ENCODE results near the gene SPPL2B. TPM values are rescaled to one million over a fixed set of nuclear protein-coding genes. Genes with fewer than 3 reads are reported as not detected.

The SPPL2B gene
- total and polyA plus RNA-seq, 9 of the 15 experiments (the other 6 are each of a cell fraction or from before 2014, with no cell fraction given): 0.20 to 81.2 (median 15.1) TPM

GRCh38 chr19:2326699-2327360 is 1.7 kb upstream of the SPPL2B start:
- TF ChIP-seq FOXA1 (IDR thresholded peaks at IDR 0.05; ENCODE audit: borderline replicate concordance): no peak
- TF ChIP-seq ZNF589 (CRISPR knock-in tag; IDR thresholded peaks at IDR 0.05; ENCODE audit: low read depth): no peak
- TF ChIP-seq RBFOX2 (IDR thresholded peaks at IDR 0.05; ENCODE audit: low read depth, low read length): 0 out of 2 replicates have a peak, but pooled peaks have one; percentile 49
- TF ChIP-seq MEF2A (IDR thresholded peaks at IDR 0.05; ENCODE audit: control insufficient read depth, low read depth, low read length): no peak
- TF ChIP-seq, protein P1, sequence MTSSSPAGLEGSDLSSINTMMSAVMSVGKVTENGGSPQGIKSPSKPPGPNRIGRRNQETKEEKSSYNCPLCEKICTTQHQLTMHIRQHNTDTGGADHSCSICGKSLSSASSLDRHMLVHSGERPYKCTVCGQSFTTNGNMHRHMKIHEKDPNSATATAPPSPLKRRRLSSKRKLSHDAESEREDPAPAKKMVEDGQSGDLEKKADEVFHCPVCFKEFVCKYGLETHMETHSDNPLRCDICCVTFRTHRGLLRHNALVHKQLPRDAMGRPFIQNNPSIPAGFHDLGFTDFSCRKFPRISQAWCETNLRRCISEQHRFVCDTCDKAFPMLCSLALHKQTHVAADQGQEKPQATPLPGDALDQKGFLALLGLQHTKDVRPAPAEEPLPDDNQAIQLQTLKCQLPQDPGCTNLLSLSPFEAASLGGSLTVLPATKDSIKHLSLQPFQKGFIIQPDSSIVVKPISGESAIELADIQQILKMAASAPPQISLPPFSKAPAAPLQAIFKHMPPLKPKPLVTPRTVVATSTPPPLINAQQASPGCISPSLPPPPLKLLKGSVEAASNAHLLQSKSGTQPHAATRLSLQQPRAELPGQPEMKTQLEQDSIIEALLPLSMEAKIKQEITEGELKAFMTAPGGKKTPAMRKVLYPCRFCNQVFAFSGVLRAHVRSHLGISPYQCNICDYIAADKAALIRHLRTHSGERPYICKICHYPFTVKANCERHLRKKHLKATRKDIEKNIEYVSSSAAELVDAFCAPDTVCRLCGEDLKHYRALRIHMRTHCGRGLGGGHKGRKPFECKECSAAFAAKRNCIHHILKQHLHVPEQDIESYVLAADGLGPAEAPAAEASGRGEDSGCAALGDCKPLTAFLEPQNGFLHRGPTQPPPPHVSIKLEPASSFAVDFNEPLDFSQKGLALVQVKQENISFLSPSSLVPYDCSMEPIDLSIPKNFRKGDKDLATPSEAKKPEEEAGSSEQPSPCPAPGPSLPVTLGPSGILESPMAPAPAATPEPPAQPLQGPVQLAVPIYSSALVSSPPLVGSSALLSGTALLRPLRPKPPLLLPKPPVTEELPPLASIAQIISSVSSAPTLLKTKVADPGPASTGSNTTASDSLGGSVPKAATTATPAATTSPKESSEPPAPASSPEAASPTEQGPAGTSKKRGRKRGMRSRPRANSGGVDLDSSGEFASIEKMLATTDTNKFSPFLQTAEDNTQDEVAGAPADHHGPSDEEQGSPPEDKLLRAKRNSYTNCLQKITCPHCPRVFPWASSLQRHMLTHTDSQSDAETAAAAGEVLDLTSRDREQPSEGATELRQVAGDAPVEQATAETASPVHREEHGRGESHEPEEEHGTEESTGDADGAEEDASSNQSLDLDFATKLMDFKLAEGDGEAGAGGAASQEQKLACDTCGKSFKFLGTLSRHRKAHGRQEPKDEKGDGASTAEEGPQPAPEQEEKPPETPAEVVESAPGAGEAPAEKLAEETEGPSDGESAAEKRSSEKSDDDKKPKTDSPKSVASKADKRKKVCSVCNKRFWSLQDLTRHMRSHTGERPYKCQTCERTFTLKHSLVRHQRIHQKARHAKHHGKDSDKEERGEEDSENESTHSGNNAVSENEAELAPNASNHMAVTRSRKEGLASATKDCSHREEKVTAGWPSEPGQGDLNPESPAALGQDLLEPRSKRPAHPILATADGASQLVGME (CRISPR knock-in tag; IDR thresholded peaks at IDR 0.05): no peak
- TF ChIP-seq E2F8 (IDR thresholded peaks at IDR 0.05; ENCODE audit: low read depth, partially characterized antibody): no peak
- TF ChIP-seq NEUROD1 (IDR thresholded peaks at IDR 0.05; ENCODE audit: borderline replicate concordance, low read depth, low read length, partially characterized antibody): no peak
- TF ChIP-seq TRIM25 (IDR thresholded peaks at IDR 0.05; ENCODE audit: borderline replicate concordance): no peak
- no peak for TF ChIP-seq RBM39 (optimal IDR thresholded peaks at IDR 0.05; ENCODE audit: low read depth, low read length)
- Histone ChIP-seq H3K27ac (ENCODE audit: extremely low read depth, low read depth, low read length) (peak overlapping the region; percentile 74; the same call in 1 of the 3 replicates), H3K9me3 (replicated peaks; ENCODE audit: control insufficient read depth, insufficient read depth, low read depth, low read length) (no peaks in the 10 kb centered on the region), H3K4me3 (peak overlapping the region; percentile 98; the same call in 1 of the 2 replicates), H4K20me1 (replicated peaks; ENCODE audit: control insufficient read depth, insufficient read depth, low read length) (no peaks in the 10 kb centered on the region), H3K9me1 (ENCODE audit: control insufficient read depth, insufficient read depth, low read length) (no peaks in the 10 kb centered on the region), H2AFZ (ENCODE audit: low read depth, low read length) (no peak overlapping the region), H3K9ac (ENCODE audit: insufficient read depth in 1 of 2, low read depth in 2 of 2, low read length in 2 of 2) (peak overlapping the region; percentile 90 to 99; a peak in 3 of 4 replicates), H3K79me2 (ENCODE audit: control insufficient read depth, insufficient read depth, low read length) (peaks cover 69% of the 10 kb centered on the region), H3K4me1 (replicated peaks in 1 of 2; ENCODE audit: control insufficient read depth in 2 of 2, insufficient read depth in 2 of 2, low read length in 2 of 2) (peaks cover 28 to 64% of the 10 kb centered on the region in 2 experiments; a peak in 4 of 5 replicates), H3K27me3 (ENCODE audit: control insufficient read depth in 2 of 2, insufficient read depth in 2 of 2, low read length in 2 of 2) (no peaks in the 10 kb centered on the region), H3K36me3 (ENCODE audit: control insufficient read depth, insufficient read depth, low read length) (peaks cover 56% of the 10 kb centered on the region), H3K4me2 (ENCODE audit: insufficient read depth, low read length) (peak overlapping the region; percentile 88; the same call in 1 of the 2 replicates)
- ATAC-seq (no peak), FAIRE-seq (peak; percentile 67), DNase-seq (ENCODE audit: extremely low read depth in 1 of 4, low spot score in 3 of 4) (no peak)
- ChIA-PET CTCF (ENCODE audit: low intra/inter-chr PET ratio) (no interaction called here), POLR2A (interaction anchor here (0.7 to 2.2 kb wide), 4 partner anchors 9 to 85 kb away, joined by 3 to 13 read pairs (median 4); no protein-coding TSS in a partner anchor)
- no TSS peak for BruUV-seq (replicated peaks)
- WGBS (ENCODE audit: insufficient coverage, low coverage, missing lambda C conversion rate): 87% methylated on average over 14 of the region's 16 CpGs
- in situ Hi-C loops (cut with MboI) (no loop called here), intact Hi-C loops (cut with micrococcal nuclease) (loop anchor here (10.0 kb wide), 1 partner anchor 58 kb away; no protein-coding TSS in a partner anchor)

Data from K562 (cell line).